GM21528 (cell line): Measurements from ENCODE around the gene FAM72D.
A peak's percentile ranks its signal among the peaks of the same experiment; 100 is the strongest.
"Not testable (repeated sequence)": the region's sequence is repeated elsewhere in the genome, so short reads cannot be mapped to it uniquely, and the experiment has no call there.

Experiments used
- ATAC-seq: cut with Tn5 transposase; IDR thresholded peaks from one replicate; pipeline ENCODE4 v1.9.1; 2021; ENCODE audit warnings: mild to moderate bottlenecking, moderate library complexity; ENCODE audit not compliant: unreplicated experiment, low FRiP score

Gene FAM72D

DNA sequence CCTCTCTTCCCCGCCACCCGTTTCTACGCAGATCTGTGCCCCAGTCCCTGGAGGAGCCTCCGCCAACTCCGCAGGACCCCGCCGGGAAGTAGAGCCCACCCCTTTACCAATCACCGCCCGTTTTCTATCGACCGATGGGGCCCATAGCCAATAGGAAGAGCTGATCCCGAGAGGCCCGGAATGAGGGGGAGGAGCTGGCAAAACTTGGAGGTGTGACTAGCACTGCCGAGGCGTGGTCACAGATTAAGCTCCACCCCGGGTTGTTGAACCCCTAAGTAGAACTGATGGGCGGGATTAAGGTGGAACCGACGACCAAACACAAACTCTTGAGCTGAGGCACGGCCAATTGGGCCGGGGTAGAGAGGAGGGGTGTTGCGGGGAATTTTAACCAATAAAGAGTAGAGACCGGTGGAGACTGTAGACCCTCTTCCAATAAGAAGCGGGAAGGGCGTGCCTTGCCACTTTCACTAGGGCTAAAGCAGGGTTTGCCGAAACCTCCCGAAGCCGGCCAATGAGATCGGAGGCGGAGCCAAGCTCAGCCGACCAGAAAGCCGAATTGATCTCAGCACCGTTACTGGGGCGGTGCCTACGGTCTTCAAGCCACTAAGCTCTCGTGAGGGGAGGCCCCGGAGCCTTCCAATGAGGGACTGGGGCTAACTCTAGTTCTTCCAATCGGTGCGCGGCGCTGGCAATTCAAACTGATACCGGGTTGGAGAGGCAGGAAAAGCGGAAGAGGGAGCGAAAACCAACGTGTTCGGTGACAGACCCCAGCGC is at the start of gene FAM72D, which contains the start of gene SRGAP2B:
Gene FAM72D, plus strand, starts transcription at position 691 of the 774 bp plus-strand sequence. CDS start 874 bp downstream, outside the sequence.
Gene SRGAP2B, minus strand, starts transcription at position 45 of the 774 bp plus-strand sequence. CDS start 2,427 bp downstream, outside the sequence.
- ATAC-seq, result peak; percentile 83

GRCh38 chr1:145047553-145047952 is 48.2 kb upstream of the FAM72D start:
- ATAC-seq, result peak; percentile 65

DNA sequence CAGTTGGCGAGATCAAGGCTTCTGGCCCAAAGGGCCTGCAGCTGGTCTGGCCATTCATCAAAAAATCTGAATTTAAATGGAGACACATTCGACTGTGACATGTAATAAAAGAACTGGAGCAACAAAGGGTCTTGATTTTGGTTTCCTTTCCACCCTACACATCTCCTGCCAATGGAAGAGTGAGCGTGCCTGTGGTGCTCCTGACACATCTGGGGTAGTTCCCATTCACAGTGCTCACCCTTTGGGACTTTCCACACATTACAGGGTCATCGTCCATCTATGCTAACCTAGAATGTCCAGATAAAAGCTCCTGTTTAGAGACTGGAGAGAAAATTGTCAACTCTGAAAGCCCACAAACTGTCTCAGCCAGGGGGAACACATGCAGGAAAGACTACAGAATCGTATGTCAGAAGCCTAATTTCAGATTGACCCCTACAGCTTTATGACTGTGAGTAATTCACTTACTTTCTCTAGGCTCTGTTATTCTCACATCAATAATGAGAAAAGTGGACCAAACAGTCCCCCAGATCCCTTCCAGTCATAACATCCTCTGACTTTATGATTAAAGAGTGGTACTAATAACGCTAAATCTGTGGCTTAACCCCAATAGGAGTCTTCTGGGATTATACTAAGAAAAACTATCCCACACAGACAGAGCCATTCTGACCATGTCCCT is 47.5 kb upstream of the FAM72D start:
- ATAC-seq, result not testable (repeated sequence)

DNA sequence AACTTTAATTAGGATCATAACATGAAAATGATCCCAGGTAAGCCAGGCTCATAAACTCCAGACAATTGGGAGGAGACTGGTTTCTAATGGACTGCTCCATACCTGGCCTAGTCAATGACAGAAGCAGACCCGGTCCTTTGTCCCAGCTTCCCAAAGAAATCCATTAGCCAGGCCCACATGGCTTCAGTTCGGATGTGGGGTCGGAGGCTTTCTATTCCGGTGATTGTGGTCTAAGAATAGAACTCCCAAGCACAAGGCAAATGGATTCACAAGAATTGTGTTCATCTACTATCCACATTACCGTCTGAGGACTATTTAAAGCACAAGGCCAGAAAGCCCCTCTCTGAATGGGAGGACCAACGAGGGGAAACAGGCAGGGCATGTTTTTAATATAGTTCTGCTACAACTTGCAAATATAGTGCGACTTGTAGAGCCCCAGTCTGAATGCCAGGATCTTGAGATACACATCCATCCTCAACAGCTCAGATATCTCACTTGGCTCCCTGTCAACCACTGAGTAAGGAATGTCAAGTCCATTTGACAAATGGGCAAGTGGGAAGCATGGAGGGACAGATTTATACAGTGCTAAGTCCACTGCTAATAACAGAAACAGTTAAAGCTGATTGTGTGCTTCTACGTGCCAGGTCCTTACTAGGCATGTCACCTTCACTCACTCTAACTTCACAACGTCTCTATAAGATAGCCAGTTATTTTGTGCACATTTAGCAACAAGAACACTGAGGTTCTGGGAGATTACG is 43.6 kb upstream of the FAM72D start:
- not testable (repeated sequence) for ATAC-seq

- ATAC-seq, result not testable (repeated sequence)
Measured at GRCh38 chr1:145053428-145053827, 42.3 kb upstream of the FAM72D start.

DNA sequence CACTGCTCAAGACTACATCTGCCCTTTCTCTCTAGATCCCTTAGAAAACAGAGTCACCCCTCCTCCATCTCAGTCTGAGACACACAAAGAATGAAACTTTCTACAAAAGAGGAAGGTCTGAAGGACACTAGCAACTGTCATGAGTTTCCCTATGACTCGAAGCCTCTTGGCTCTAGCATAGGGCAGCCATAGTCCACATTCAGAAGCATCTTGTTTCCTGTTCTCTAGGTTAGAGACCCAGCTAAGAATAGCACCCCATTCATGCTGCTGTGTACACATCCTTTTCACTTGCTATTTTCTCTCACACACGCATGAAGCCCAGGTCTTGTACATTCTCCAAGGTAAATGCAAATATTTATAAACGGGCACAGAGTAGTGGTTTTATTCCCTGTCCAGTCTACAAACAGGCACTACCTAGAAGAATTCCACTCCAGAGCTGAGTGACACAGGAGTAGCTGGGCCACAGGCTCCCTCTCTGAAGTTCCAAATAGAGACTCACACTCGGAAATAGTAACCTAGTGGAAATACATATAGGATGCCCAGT is 40.5 kb upstream of the FAM72D start:
- peak; percentile 99 for ATAC-seq

GRCh38 chr1:145058184-145058583 is 37.6 kb upstream of the FAM72D start:
- ATAC-seq, result peak; percentile 49

- not testable (repeated sequence) for ATAC-seq
Measured at GRCh38 chr1:145063285-145063684, 32.5 kb upstream of the FAM72D start.

GRCh38 chr1:145063941-145064648 is 31.7 kb upstream of the FAM72D start:
- ATAC-seq, result not testable (repeated sequence)

GRCh38 chr1:145065194-145065826 is 30.5 kb upstream of the FAM72D start:
- ATAC-seq, result not testable (repeated sequence)

GRCh38 chr1:145066486-145066885 is 29.3 kb upstream of the FAM72D start:
- ATAC-seq, result not testable (repeated sequence)

DNA sequence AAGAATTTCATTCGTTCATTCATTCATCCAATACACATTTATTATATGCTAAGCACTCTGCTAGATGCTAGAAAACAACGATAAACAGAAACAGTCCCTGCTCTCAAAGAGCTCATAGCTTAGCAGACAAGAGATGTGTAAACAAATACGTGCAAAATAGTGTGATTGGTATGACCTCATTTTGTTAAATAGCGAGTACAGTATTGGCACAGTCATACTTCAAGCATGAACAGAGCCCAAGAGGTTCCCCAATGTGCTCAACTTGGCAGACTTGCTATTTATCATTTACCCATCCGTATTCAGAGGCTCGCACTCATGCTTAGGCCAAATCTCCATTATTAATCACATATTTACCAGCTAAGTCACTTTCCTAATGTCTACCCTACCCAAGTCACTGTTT is 24.2 kb upstream of the FAM72D start:
- ATAC-seq, result not testable (repeated sequence)

GRCh38 chr1:145074021-145074559 is 21.7 kb upstream of the FAM72D start:
- not testable (repeated sequence) for ATAC-seq

GRCh38 chr1:145076877-145077276 is 18.9 kb upstream of the FAM72D start:
- ATAC-seq, result not testable (repeated sequence)

DNA sequence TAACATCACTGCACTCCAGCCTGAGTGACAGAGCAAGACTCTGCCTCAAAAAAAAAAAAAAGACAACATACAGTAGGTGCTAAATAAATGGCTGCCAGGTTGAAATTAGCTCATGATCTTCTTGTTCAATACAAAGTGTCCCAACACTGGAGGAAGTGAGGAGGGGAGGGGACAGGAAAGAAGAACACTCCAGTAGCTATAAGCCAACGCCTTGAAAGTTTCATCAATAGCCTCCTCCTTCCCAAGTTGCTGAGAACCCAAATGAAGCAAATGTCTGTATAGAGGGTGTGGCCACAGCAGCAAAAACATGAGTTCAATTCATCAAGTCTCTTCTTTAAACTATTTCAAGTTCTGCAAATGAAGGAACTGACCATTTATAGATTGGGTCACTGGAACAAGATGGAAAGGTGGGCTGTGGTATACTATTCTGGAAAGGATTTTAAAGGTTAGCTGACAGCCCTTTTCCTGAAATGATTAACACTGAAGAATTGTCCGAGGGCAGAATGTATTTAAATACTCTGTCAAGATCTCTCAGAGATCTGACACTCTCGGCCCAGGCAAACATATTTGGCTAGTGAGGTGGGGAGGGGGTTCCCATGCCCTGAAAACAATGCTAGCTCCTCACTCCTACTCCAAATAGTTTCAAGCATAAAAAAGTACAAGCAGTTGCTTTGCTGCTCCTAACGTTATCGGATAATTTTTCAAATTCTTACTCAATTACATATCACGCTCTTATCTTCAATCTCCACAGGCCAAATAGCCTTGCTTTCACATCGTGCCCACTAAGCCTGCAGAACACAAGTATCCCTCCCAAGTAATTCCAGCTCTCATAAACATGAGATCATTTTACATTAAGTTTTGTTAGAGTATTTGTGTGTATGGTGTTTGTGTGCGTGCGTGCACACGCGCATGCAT is 17.6 kb upstream of the FAM72D start:
- not testable (repeated sequence) for ATAC-seq

- ATAC-seq, result not testable (repeated sequence)
Measured at GRCh38 chr1:145078787-145079370, 16.9 kb upstream of the FAM72D start.

DNA sequence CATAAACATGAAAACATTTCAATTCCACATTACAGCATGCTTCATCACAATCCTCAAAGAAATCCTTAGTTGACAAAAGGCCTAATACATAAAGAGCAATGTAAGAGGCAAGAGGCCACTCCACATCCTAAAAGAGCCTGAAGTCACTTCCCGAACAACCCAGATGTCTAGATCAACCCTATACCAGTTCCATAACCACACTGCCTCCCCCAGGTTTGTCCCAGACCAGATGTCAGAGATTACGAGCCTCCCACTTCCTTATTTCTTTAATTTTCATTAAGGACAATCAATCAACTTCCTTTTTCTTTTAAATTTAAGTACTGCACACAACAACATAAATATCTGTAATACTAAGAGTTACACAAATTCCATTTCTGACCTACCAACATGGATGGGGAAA is 16.0 kb upstream of the FAM72D start:
- not testable (repeated sequence) for ATAC-seq

- ATAC-seq, result not testable (repeated sequence)
Measured at GRCh38 chr1:145080193-145080592, 15.6 kb upstream of the FAM72D start.
